HG02588 (cell line): ENCODE results near the gene KCNJ18.
"Not testable (repeated sequence)": the region's sequence is repeated elsewhere in the genome, so short reads cannot be mapped to it uniquely, and the experiment has no call there.

Experiments used
- ATAC-seq: cut with Tn5 transposase; IDR thresholded peaks from one replicate; pipeline ENCODE4 v1.9.1; 2021; ENCODE audit warnings: mild to moderate bottlenecking, moderate library complexity; ENCODE audit not compliant: unreplicated experiment

The KCNJ18 gene

GRCh38 chr17:21691883-21692703 lies at the start of gene KCNJ18:
Gene KCNJ18 (plus strand): TSS chr17:21692523. CDS start chr17:21702787, 10,264 bp downstream.
- ATAC-seq = not testable (repeated sequence)

- ATAC-seq = not testable (repeated sequence)
These were observed 44.2 kb upstream of the KCNJ18 start for GRCh38 chr17:21648125-21648524.

GRCh38 chr17:21650043-21650442 lies 42.3 kb upstream of the KCNJ18 start:
- not testable (repeated sequence) for ATAC-seq

GRCh38 chr17:21652049-21652448 lies 40.3 kb upstream of the KCNJ18 start:
- not testable (repeated sequence) for ATAC-seq

- ATAC-seq = not testable (repeated sequence)
These were observed 39.1 kb upstream of the KCNJ18 start for GRCh38 chr17:21653211-21653610.

GRCh38 chr17:21656518-21657309 lies 35.6 kb upstream of the KCNJ18 start:
- ATAC-seq = not testable (repeated sequence)

GRCh38 chr17:21659635-21660034 lies 32.7 kb upstream of the KCNJ18 start:
- not testable (repeated sequence) for ATAC-seq

- ATAC-seq = not testable (repeated sequence)
These were observed 30.9 kb upstream of the KCNJ18 start for GRCh38 chr17:21661455-21661854.

- ATAC-seq = not testable (repeated sequence)
These were observed 29.2 kb upstream of the KCNJ18 start for GRCh38 chr17:21663166-21663565.

- ATAC-seq = not testable (repeated sequence)
These were observed 28.5 kb upstream of the KCNJ18 start for GRCh38 chr17:21663614-21664474.

- ATAC-seq = not testable (repeated sequence)
These were observed 27.2 kb upstream of the KCNJ18 start for GRCh38 chr17:21665171-21665570.

GRCh38 chr17:21665935-21666493 lies 26.3 kb upstream of the KCNJ18 start:
- ATAC-seq = not testable (repeated sequence)

- ATAC-seq = not testable (repeated sequence)
These were observed 25.5 kb upstream of the KCNJ18 start for GRCh38 chr17:21666711-21667412.

- not testable (repeated sequence) for ATAC-seq
These were observed 24.8 kb upstream of the KCNJ18 start for GRCh38 chr17:21667413-21668117.

GRCh38 chr17:21668118-21668488 lies 24.2 kb upstream of the KCNJ18 start:
- ATAC-seq = not testable (repeated sequence)

- not testable (repeated sequence) for ATAC-seq
These were observed 23.4 kb upstream of the KCNJ18 start for GRCh38 chr17:21668746-21669508.

GRCh38 chr17:21669616-21670360 lies 22.5 kb upstream of the KCNJ18 start:
- ATAC-seq = not testable (repeated sequence)
